Measurements from ENCODE around the gene EXOC3L1.

Gene EXOC3L1

DNA sequence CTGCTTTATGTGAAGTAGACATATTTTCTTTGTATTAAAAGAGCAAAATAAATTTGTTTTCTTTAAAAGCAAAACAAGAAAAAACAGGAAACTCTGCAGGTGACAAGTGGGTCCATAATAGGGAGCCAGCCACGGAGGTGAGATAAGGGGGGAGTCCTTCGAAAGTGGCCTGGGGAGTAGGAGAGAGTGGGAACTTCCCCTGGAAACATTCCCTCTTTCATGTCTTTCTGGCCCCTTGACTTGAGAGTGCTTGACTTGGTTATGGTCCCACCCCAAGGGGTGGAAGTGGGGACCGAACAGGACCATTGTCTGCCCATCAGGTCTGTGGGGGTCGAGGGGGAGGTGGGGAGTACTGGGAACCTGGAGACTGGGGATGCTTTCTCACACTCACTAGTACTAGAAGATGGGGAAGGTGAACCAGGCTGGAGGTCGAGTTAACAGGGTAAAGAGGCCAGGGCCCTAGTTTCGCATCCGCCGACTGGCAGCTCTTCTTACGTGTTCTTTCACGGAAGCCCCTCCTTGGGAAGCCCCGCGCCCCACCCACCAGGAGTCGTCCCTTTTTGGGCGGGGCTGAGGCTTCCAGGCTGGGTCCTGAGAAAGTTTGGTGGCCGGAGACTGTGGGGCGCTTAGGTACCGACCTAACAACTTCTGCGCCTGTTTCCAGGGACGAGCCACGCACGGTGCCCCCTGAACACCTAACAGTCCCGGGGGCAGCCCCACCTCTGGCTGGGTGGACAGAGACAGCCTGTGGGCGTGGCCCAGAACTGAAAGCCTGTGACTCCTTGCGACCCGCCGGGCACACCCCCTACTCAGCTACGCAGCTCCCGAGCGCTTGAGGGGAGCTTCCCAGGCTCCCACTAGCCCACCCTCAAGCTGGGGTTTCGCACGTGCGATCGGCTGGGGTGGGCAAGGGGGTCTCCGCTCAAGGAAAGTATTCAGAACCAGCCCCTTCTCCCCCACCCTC lies 31.0 kb downstream of the EXOC3L1 start:
- Histone ChIP-seq H3K4me3 (ENCODE audit: low read depth, low read length) (peak overlapping the region; percentile 68), H3K9me3 (ENCODE audit: control insufficient read depth, insufficient read depth, low read depth, low read length) (no peaks in the 10 kb centered on the region), H3K4me1 (ENCODE audit: control insufficient read depth, insufficient read depth, low read length) (peaks cover 12% of the 10 kb centered on the region; the same call in 1 of the 2 replicates), H3K9ac (ENCODE audit: low read length) (no peak overlapping the region), H3K36me3 (ENCODE audit: control insufficient read depth, insufficient read depth, low read length) (no peaks in the 10 kb centered on the region), H3K27ac (ENCODE audit: low read depth, low read length) (no peak overlapping the region), H3K27me3 (ENCODE audit: control insufficient read depth, insufficient read depth, low read length) (peaks cover 100% of the 10 kb centered on the region)

DNA sequence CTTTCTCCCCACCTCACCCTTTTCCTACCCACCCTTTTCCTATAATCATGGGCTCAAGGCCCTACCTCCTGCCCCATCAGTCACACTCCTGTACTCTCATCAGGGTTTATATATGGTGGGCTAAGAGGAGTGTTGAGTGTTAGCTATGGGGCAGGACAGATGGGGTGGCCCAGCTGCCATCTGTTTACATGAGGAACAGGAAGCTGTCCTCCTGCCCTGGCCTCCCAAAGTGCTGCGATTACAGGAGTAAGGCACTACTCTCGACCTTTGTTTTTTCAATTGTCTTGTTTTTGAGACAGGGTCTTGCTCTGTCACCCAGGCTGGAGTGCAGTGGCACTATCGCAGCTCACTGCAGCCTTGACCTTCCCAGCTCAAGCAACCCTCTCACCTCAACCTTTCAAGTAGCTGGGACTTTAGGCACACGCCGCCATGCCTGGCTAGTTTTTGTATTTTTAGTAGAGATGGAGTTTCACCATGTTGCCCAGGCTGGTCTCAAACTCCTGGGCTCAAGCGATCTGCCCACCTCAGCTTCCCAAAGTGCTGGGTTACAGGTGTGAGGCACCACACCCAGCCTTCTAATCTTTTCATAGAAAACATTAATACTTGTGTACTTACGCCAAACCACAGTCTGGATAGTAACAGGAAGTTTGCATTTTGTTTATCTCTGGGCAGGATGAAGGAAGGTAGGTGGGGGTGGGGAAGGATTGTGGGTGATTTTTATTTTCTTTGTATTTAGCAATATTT lies 31.9 kb downstream of the EXOC3L1 start:
- no peak overlapping the region for H3K27ac ChIP-seq (ENCODE audit: low read depth, low read length)
- H3K27me3 ChIP-seq (ENCODE audit: control insufficient read depth, insufficient read depth, low read length), result peaks cover 100% of the 10 kb centered on the region
- peaks cover 5% of the 10 kb centered on the region; the same call in 1 of the 2 replicates for H3K4me1 ChIP-seq (ENCODE audit: control insufficient read depth, insufficient read depth, low read length)
- H3K9ac ChIP-seq (ENCODE audit: low read length), result no peak overlapping the region
- H3K9me3 ChIP-seq (ENCODE audit: control insufficient read depth, insufficient read depth, low read depth, low read length), result no peaks in the 10 kb centered on the region
- no peak overlapping the region for H3K4me3 ChIP-seq (ENCODE audit: low read depth, low read length)
- H3K36me3 ChIP-seq (ENCODE audit: control insufficient read depth, insufficient read depth, low read length), result no peaks in the 10 kb centered on the region

DNA sequence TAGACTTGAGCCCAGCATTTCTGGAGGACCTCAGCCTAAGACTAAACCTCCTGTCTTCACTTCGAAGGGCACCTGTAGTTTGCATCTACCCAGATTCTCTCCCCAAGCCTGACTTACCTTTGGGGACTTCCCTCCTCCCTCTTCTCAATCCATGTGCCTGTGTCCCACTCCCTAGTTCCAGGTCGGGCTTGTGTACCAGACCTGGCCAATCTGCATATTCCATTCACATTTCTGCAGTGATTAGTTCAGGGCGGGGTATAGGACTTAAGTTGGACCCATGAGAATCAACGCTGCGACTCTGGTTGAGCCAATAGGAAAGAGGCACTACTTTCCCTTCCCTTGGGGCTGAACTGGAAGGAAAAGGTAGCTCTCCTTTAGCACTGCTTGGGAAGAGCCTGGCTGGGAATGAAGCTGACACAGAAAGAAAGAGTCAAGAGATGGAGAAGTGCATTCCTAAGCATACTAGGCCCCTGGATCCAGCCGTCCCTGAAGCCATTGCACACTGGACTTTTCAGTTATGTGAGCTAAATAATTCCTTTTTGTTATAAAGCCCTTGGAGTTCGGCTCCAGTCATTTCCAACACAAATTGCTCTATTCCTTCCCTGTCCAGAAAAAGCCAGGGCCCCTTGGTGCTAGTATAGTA lies 32.7 kb downstream of the EXOC3L1 start:
- Histone ChIP-seq H3K9me3 (ENCODE audit: control insufficient read depth, insufficient read depth, low read depth, low read length) (no peaks in the 10 kb centered on the region), H3K4me1 (ENCODE audit: control insufficient read depth, insufficient read depth, low read length) (peaks cover 5% of the 10 kb centered on the region; the same call in 1 of the 2 replicates), H3K9ac (ENCODE audit: low read length) (no peak overlapping the region), H3K27me3 (ENCODE audit: control insufficient read depth, insufficient read depth, low read length) (peaks cover 100% of the 10 kb centered on the region), H3K27ac (ENCODE audit: low read depth, low read length) (no peak overlapping the region), H3K36me3 (ENCODE audit: control insufficient read depth, insufficient read depth, low read length) (no peaks in the 10 kb centered on the region), H3K4me3 (ENCODE audit: low read depth, low read length) (no peak overlapping the region)

DNA sequence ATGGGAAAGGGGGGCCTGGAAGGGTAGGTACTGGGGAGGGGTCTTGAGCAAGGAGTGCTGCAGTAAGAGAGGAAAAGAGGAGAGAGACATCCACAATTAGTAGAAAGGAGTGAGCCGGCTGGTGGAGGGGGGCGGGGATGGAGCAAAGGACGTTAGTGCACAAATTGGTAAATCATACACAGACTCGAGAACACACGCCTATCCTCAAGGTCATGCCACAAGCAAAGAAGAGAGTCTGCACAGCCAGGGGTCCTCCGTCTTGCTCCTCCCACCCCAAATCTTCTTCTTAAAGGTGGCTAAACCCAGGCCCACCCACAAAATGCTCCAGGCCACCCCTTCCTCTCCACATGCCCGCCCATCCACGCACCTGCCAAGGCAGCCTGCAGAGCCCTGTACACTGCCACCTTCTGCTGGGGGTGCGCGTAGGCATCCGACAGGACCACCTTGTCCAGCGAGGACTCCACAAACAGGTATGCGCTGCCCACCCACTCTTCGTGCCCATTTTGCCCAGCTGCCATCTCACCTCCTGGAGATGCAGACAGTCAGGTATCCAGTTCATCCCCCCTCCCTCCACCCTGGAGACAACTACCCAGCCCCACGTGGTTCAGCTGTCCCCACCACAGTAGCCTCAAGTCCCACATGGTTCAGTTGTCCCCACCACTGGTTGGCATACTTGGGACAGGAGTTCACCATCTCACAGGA lies 33.6 kb downstream of the EXOC3L1 start:
- peaks cover 8% of the 10 kb centered on the region; the same call in 1 of the 2 replicates for H3K4me1 ChIP-seq (ENCODE audit: control insufficient read depth, insufficient read depth, low read length)
- peaks cover 100% of the 10 kb centered on the region for H3K27me3 ChIP-seq (ENCODE audit: control insufficient read depth, insufficient read depth, low read length)
- no peak overlapping the region for H3K27ac ChIP-seq (ENCODE audit: low read depth, low read length)
- no peak overlapping the region for H3K9ac ChIP-seq (ENCODE audit: low read length)
- no peaks in the 10 kb centered on the region for H3K9me3 ChIP-seq (ENCODE audit: control insufficient read depth, insufficient read depth, low read depth, low read length)
- H3K36me3 ChIP-seq (ENCODE audit: control insufficient read depth, insufficient read depth, low read length), result no peaks in the 10 kb centered on the region
- H3K4me3 ChIP-seq (ENCODE audit: low read depth, low read length), result no peak overlapping the region

DNA sequence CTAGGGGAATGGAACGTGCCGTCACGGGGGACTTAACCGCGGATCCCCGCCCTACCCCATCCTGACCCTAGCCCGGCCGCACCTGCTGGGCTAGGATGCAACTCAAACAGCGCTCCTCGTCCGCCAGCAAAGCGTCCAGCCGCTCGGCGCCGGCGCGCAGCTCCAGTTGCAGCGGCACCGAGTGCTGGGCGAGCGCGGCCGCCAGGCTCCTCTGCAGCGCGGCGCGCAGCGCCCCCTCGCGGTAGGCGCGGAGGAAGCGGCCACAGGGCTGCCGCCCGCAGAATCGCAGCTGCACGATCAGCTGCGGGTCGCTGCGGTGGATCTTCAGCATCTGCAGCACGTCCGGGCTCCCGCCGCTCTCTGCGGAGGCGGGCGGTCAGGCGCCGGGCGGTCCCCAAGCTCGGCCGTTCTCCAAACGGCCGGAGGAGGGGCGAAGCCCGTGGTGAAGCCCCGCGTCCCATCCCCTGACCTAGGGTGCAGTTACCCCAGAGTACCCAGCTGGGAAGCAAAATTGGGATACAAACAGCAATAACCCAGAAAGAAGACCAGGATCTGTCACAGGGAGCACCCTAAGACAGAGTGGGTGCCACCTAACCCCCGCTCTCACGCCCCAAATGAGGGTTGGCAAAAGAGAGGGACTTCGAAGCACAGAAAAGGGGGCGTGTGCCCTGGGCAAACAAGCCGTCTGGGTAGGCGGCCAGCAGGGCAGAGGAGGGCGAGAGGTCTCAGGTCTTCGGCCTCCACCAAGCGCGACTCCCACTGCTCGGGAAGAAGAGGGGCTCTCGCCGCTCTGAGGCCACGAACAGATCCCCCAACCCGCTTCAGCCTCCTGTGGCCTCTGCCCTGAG lies 34.4 kb downstream of the EXOC3L1 start:
- Histone ChIP-seq H3K27me3 (ENCODE audit: control insufficient read depth, insufficient read depth, low read length) (peaks cover 99% of the 10 kb centered on the region), H3K4me3 (ENCODE audit: low read depth, low read length) (peak overlapping the region; percentile 50), H3K4me1 (ENCODE audit: control insufficient read depth, insufficient read depth, low read length) (peaks cover 9% of the 10 kb centered on the region; the same call in 1 of the 2 replicates)

DNA sequence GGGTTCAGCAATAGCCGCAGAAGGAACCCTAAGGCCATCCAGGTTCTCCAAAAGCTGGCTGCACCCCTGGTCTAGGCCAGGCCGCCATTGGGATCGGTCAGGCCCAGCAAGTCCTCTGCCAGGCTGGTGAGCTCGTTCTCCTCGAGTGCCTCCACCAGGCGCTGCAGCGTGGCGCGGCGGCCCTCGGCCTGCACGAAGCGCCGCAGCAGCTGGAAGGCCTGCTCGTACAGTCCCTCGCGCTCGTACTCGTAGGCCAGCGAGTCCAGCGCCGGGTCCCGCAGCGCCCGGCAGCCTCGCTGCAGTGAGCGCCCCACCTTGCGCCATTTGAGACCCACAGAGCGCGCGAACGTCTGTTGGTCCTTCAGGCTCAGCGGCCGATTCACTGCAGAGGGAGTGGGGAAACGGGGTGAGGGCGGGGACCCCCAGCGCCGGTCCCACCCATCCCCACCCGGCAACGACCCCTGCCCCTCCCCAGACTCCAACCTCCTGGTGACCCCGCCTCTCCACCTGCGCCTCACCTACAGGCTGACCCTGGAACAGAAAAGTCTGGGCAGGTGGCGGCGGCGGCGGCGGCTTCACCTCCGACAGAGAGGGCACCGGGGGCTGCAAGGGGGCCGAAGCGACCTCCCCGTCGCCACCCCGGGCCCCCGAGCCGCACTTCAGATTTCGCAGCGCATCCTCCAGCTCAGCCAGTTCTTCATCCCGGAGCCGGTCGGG lies 35.2 kb downstream of the EXOC3L1 start:
- peaks cover 9% of the 10 kb centered on the region; the same call in 1 of the 2 replicates for H3K4me1 ChIP-seq (ENCODE audit: control insufficient read depth, insufficient read depth, low read length)
- H3K27ac ChIP-seq (ENCODE audit: low read depth, low read length), result no peak overlapping the region
- no peaks in the 10 kb centered on the region for H3K36me3 ChIP-seq (ENCODE audit: control insufficient read depth, insufficient read depth, low read length)
- H3K9ac ChIP-seq (ENCODE audit: low read length), result no peak overlapping the region
- peak overlapping the region; percentile 50 for H3K4me3 ChIP-seq (ENCODE audit: low read depth, low read length)
- H3K27me3 ChIP-seq (ENCODE audit: control insufficient read depth, insufficient read depth, low read length), result peaks cover 95% of the 10 kb centered on the region
- no peaks in the 10 kb centered on the region for H3K9me3 ChIP-seq (ENCODE audit: control insufficient read depth, insufficient read depth, low read depth, low read length)

More for the DNA sequence above, 34.4 kb downstream of the EXOC3L1 start:
- H3K36me3 ChIP-seq (ENCODE audit: control insufficient read depth, insufficient read depth, low read length), result no peaks in the 10 kb centered on the region
- no peak overlapping the region for H3K9ac ChIP-seq (ENCODE audit: low read length)
- H3K27ac ChIP-seq (ENCODE audit: low read depth, low read length), result no peak overlapping the region
- no peaks in the 10 kb centered on the region for H3K9me3 ChIP-seq (ENCODE audit: control insufficient read depth, insufficient read depth, low read depth, low read length)

DNA sequence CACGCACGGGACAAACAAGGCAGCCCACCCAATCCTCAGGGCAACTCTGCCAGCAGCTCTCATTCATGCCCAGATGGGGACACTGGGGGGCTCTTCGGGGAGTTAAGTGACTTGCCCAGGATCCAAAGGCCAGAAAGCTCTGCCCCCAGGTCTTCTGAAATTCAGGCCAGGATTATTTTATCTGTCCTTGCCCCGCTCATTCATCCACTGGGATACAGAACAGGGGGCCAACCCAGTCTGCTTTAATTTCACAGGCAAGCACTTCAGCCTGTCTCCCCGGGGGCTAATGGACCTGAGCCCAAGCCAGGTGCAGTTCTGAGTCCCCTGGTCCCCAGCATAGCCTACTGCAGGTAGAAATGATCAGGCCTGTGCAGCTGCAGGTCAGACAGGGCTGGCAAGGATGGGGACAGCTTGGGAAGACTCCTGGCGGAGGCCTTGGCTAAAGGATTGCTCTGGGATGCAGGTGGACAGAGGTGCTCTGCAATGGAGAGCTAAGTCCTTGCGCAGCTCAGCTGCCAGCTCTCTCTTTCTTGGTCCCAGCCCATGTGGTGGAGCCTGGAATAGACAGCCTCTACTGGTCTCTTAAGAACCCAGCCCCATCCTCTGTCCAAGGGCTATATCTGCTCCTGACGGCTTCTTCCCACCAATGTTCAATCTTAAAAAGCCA lies 38.4 kb downstream of the EXOC3L1 start:
- Histone ChIP-seq H3K27ac (ENCODE audit: low read depth, low read length) (no peak overlapping the region), H3K27me3 (ENCODE audit: control insufficient read depth, insufficient read depth, low read length) (peaks cover 63% of the 10 kb centered on the region), H3K36me3 (ENCODE audit: control insufficient read depth, insufficient read depth, low read length) (peaks cover 27% of the 10 kb centered on the region), H3K4me3 (ENCODE audit: low read depth, low read length) (peak overlapping the region; percentile 76), H3K9ac (ENCODE audit: low read length) (no peak overlapping the region), H3K9me3 (ENCODE audit: control insufficient read depth, insufficient read depth, low read depth, low read length) (no peaks in the 10 kb centered on the region), H3K4me1 (ENCODE audit: control insufficient read depth, insufficient read depth, low read length) (0 out of 2 replicates have a peak, but pooled peaks cover 4% of the 10 kb centered on the region)

DNA sequence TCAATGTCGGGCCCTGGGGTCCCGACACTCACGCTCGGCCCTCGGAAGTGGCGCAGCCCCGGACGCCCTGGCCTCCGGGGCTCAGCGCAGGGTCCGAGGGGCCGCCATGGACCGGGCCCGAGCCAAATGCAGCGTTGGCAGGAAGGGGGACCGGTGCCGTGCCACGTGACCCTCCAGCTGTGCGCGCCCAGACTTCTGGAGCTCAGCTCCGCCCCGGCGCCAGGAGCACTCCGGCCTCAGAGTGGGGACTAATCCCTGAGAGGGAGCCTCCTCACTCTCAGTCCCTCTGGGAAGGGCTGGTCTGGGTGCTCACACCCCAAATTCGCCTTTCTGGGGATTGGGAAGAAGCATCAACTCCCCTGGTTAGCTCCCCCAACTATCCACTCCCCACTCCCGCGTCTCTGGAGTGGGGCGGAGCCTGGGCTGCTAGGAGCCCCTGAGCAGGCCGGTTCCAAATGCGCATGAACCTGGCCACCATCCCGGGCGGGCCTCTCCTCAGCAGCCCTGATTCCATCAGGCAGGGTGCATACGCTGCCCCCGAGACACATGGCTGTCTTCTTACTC lies 39.0 kb downstream of the EXOC3L1 start, which contains the start of gene B3GNT9:
Gene B3GNT9 (minus strand): TSS at position 166 of the 564 bp plus-strand sequence. CDS start 513 bp downstream, outside the sequence.
- peak within 1 kb of the TSS; percentile 76 for H3K4me3 ChIP-seq (ENCODE audit: low read depth, low read length)
- no peaks in the 10 kb centered on the region for H3K9me3 ChIP-seq (ENCODE audit: control insufficient read depth, insufficient read depth, low read depth, low read length)
- H3K9ac ChIP-seq (ENCODE audit: low read length), result peak within 1 kb of the TSS; percentile 10
- peaks cover 57% of the 10 kb centered on the region for H3K27me3 ChIP-seq (ENCODE audit: control insufficient read depth, insufficient read depth, low read length)
- H3K27ac ChIP-seq (ENCODE audit: low read depth, low read length), result no peak within 1 kb of the TSS
- peaks cover 33% of the 10 kb centered on the region for H3K36me3 ChIP-seq (ENCODE audit: control insufficient read depth, insufficient read depth, low read length)
- H3K4me1 ChIP-seq (ENCODE audit: control insufficient read depth, insufficient read depth, low read length), result 0 out of 2 replicates have a peak, but pooled peaks cover 4% of the 10 kb centered on the region
